ENCODE data around the gene HSPA4. TPM values are rescaled to one million over a fixed set of nuclear protein-coding genes. Genes with fewer than 3 reads are reported as not detected.

The HSPA4 gene
- total and polyA plus RNA-seq, 4 donors = 22.1 to 39.7 (median 31.9) TPM

DNA sequence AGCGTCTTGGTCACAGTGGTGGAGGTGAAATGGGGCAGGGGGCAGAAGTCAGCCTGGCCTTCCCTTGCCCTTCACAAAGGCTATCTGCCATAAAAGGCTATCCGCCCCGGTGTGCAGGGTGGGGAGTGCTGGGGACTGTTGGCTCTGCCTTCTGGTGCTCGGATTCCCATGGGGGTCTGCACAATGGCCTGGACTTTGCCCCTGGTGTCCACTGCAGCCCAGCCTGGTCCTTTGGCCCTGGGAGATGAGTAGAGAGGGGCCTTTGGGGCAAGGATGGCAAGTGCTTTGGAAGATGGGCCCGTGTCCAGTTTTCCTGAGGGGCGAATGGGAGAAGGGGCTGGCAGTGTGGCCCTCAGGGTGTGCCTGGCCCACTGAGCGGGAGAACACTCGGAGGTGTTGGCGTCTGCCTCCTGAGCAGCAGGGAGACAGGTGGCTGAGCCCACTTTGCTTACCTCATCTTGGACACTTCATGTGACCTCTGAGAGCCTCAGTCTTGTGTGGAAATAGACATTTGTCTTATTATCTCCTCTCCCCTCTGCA, 69.9 kb downstream of the HSPA4 start:
- Histone ChIP-seq H3K9ac (ENCODE audit: low read depth in 1 of 2, low read length in 2 of 2) (no peak overlapping the region), H3K36me3 (ENCODE audit: control insufficient read depth in 4 of 4, insufficient read depth in 3 of 4, low read depth in 1 of 4, low read length in 3 of 4) (no peaks in the 10 kb centered on the region), H3K9me3 (ENCODE audit: control insufficient read depth in 4 of 4, low read length in 3 of 4) (no peaks in the 10 kb centered on the region), H3K27ac (ENCODE audit: low read depth in 1 of 2, low read length in 2 of 2) (no peak overlapping the region), H3K4me1 (ENCODE audit: control insufficient read depth in 4 of 4, insufficient read depth in 4 of 4, low read length in 3 of 4) (no peaks in the 10 kb centered on the region), H3K4me3 (ENCODE audit: low read depth in 1 of 3, low read length in 3 of 3) (no peak overlapping the region), H3K27me3 (ENCODE audit: control insufficient read depth in 4 of 4, insufficient read depth in 4 of 4, low read length in 3 of 4) (no peaks in the 10 kb centered on the region)
- TF ChIP-seq RXRA (IDR thresholded peaks at IDR 0.05) = no peak
- TF ChIP-seq ATF3 (IDR thresholded peaks at IDR 0.05) = no peak
- no peak for TF ChIP-seq NR2F2 (IDR thresholded peaks at IDR 0.05)
- TF ChIP-seq ZBTB33 (IDR thresholded peaks at IDR 0.05) = no peak
- TF ChIP-seq GABPA (IDR thresholded peaks at IDR 0.05 in 1 of 2, conservative IDR thresholded peaks at IDR 0.05 in 1 of 2) = no peak
- no peak for TF ChIP-seq YY1 (IDR thresholded peaks at IDR 0.05)
- no peak for TF ChIP-seq RAD21 (IDR thresholded peaks at IDR 0.05)
- TF ChIP-seq REST (IDR thresholded peaks at IDR 0.05) = no peak
- peak; percentile 24 for DNase-seq (ENCODE audit: low spot score)
- WGBS = 79% methylated on average over 9 of the region's 9 CpGs

DNA sequence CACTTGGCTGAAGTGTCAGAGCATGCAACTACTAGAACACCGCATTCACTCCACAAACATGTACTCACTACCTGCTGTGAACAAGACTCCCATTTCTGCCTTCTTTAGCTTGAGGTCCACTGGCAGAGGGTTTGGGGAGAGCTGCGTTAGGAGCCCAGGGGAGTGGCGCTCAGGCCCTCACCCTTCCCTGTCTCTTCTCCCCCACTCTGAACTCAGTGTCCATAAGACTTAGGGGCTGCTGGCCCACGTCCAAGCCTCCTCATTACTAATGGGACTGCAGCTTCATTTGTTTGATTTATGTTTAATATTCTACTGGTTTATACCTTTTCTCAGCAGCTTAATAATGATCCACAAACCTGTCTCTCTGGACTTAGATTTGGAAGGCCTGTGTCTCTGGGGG, 70.9 kb downstream of the HSPA4 start:
- 82% methylated on average over 4 of the region's 4 CpGs for WGBS
- H3K9me3 ChIP-seq (ENCODE audit: control insufficient read depth in 4 of 4, low read length in 3 of 4) = no peaks in the 10 kb centered on the region

DNA sequence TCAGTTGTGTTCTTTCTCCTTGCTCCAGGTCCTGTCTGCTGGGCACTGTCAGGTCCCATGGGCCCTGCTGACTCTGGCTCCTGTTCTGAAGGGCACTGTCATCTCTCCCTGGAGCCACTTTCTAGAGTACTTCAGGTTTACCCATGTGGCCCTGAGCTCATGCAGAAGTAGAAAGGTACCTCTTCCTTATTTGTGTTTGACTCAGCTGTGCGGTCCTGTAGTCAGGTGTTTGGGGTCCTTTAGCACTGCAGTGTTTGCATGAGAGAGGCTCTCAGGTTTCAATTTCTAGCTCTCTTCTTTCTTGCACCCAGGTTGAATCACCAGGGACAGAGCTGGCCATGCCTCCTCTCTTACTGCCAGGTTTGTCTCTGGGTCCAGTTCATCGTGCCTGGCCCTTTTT, 71.5 kb downstream of the HSPA4 start:
- H3K36me3 ChIP-seq (ENCODE audit: control insufficient read depth in 4 of 4, insufficient read depth in 3 of 4, low read depth in 1 of 4, low read length in 3 of 4) = no peaks in the 10 kb centered on the region
- WGBS = 93% methylated on average over 2 of the region's 2 CpGs
- TF ChIP-seq TAF1 (conservative IDR thresholded peaks at IDR 0.05) (no peak), ZBTB33 (IDR thresholded peaks at IDR 0.05) (no peak), REST (IDR thresholded peaks at IDR 0.05) (no peak), SP1 (IDR thresholded peaks at IDR 0.05) (no peak), RAD21 (IDR thresholded peaks at IDR 0.05) (no peak), HNF4G (IDR thresholded peaks at IDR 0.05) (no peak)
- TF ChIP-seq, protein P1, sequence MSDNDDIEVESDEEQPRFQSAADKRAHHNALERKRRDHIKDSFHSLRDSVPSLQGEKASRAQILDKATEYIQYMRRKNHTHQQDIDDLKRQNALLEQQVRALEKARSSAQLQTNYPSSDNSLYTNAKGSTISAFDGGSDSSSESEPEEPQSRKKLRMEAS (IDR thresholded peaks at IDR 0.05) = no peak
- DNase-seq (ENCODE audit: low spot score) = peak; percentile 10
- no peak overlapping the region for H3K9ac ChIP-seq (ENCODE audit: low read depth in 1 of 2, low read length in 2 of 2)
- no peaks in the 10 kb centered on the region for H3K27me3 ChIP-seq (ENCODE audit: control insufficient read depth in 4 of 4, insufficient read depth in 4 of 4, low read length in 3 of 4)
- H3K4me3 ChIP-seq (ENCODE audit: low read depth in 1 of 3, low read length in 3 of 3) = no peak overlapping the region
- H3K4me1 ChIP-seq (ENCODE audit: control insufficient read depth in 4 of 4, insufficient read depth in 4 of 4, low read length in 3 of 4) = no peaks in the 10 kb centered on the region
- H3K27ac ChIP-seq (ENCODE audit: low read depth in 1 of 2, low read length in 2 of 2) = no peak overlapping the region
- H3K9me3 ChIP-seq (ENCODE audit: control insufficient read depth in 4 of 4, low read length in 3 of 4) = no peaks in the 10 kb centered on the region

More for the DNA sequence above, 70.9 kb downstream of the HSPA4 start:
- DNase-seq (ENCODE audit: low spot score) = no peak
- H3K36me3 ChIP-seq (ENCODE audit: control insufficient read depth in 4 of 4, insufficient read depth in 3 of 4, low read depth in 1 of 4, low read length in 3 of 4) = no peaks in the 10 kb centered on the region
- no peak for TF ChIP-seq SP1 (IDR thresholded peaks at IDR 0.05)
- TF ChIP-seq RXRA (IDR thresholded peaks at IDR 0.05) = no peak
- no peak for TF ChIP-seq FOXA2 (IDR thresholded peaks at IDR 0.05)
- no peak for TF ChIP-seq FOXA1 (IDR thresholded peaks at IDR 0.05)
- TF ChIP-seq HNF4G (IDR thresholded peaks at IDR 0.05) = no peak
- TF ChIP-seq YY1 (IDR thresholded peaks at IDR 0.05) = no peak
- no peak overlapping the region for H3K27ac ChIP-seq (ENCODE audit: low read depth in 1 of 2, low read length in 2 of 2)
- H3K4me1 ChIP-seq (ENCODE audit: control insufficient read depth in 4 of 4, insufficient read depth in 4 of 4, low read length in 3 of 4) = no peaks in the 10 kb centered on the region
- no peak overlapping the region for H3K9ac ChIP-seq (ENCODE audit: low read depth in 1 of 2, low read length in 2 of 2)
- H3K27me3 ChIP-seq (ENCODE audit: control insufficient read depth in 4 of 4, insufficient read depth in 4 of 4, low read length in 3 of 4) = no peaks in the 10 kb centered on the region
- no peak overlapping the region for H3K4me3 ChIP-seq (ENCODE audit: low read depth in 1 of 3, low read length in 3 of 3)

Data from liver (tissue), 9 donors.